HG02798 (cell line): ENCODE results near the gene C22orf39.

Experiments
- ATAC-seq: cut with Tn5 transposase; IDR thresholded peaks from one replicate; pipeline ENCODE4 v1.9.1; 2021; ENCODE audit warnings: mild to moderate bottlenecking; ENCODE audit not compliant: unreplicated experiment, poor library complexity

Gene C22orf39

GRCh38 chr22:19405652-19406051 is 41.9 kb downstream of the C22orf39 start:
- no peak for ATAC-seq

DNA sequence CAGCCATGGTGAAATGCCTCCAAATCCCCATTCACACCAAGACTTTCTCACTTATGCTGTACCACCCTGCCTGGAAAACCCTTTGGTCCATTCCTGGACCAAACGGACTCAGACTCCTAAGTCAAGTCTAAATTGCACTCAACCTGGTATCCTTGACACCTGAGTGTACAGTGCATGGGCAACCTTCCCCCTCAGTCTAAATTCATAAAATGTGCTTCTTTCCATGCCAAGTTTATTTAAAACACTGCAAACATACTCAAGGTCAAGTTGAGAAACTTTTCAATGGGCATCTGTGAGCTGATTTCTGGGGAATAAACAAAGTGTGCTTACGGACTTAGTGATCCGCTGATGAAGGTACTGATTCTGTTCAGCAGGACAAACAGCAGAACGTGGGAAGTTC is 42.4 kb downstream of the C22orf39 start:
- ATAC-seq: no peak

DNA sequence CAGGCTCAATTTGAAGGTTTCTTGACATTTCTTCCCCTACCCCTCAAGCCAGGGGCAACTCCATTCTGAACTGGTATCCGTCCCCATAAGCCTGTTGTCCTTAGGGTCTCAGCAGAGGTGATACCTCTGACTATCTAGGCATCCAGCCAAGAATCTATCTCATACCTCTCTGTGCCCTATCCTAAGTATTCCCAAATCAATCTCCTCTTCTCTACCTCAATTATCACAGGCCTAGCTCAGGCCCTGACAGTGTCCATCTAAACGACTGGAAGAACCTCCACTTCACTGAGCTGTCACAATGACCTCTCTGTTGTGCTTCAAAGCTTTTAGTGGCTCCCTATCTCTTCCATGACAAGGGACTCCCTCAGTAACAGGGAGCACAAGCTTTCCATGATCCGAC is 42.8 kb downstream of the C22orf39 start:
- ATAC-seq: no peak

DNA sequence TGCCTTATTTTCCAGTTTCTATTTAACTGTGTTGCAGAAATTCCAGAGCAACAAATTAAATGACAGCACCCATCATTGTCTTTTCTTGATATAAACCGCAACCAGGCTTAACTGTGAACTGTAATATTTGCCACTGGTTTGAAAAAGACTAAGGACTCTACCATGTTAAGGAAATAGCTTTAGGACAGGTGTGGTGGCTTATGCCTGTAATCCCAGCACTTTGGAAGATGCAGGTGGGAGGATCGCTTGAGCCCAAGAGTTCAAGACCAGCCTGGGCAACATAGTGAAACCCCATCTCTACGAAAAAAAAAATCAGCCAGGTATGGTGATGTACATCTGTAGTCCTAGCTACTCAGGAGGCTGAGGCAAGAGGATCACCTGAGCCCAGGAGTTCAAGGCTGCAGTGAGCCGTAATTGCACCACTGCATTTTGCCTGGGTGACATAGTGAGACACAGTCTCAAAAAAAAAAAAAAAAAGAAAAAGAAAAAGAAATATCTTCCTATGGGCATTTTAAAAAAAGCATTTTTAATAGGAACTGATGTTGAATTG is 44.8 kb downstream of the C22orf39 start:
- ATAC-seq: no peak

- no peak for ATAC-seq
These were observed 46.0 kb downstream of the C22orf39 start for GRCh38 chr22:19401483-19401882.

- ATAC-seq: no peak
These were observed 46.6 kb downstream of the C22orf39 start for GRCh38 chr22:19400881-19401280.

GRCh38 chr22:19398652-19399051 is 48.9 kb downstream of the C22orf39 start:
- ATAC-seq: no peak

GRCh38 chr22:19398206-19398605 is 49.3 kb downstream of the C22orf39 start:
- ATAC-seq: no peak

GRCh38 chr22:19397734-19398104 is 49.8 kb downstream of the C22orf39 start:
- ATAC-seq: no peak

DNA sequence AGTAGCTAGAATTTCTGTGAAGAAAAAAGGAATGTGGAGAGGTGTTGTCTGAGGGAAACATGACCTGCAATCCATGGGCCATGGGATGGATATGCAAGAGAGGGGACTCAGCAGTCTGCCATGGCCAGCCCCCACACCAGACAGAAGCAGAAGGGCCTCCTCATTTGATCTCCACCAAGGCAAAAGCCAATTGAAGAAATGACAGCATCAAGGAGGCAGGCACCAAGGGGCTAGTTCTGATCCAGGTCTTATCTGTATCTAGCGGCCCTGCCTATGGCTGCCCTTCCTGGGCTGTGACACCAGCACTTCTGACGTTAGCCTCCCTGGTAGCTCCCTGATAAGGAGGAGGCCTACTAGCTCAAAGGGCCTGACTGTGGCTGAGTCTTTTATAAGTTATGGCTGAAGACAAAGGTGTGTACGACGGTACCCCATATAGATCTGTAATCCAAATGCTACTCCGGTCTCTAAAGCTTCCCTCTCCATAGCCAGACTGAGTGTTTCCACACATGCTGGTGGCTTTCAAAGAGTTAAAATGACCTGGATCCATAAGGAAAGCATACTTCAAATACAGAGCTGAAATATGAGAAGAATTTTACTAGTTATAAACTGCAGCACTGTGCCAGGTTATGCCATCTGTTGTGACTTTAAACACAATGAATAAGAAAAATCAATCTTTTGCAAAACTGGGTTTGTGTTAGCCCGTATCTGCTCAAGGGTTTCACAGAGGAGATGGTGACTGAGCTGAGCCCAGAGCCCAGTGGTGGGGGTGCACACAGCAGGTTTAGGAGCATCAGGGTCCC is 50.4 kb downstream of the C22orf39 start:
- no peak for ATAC-seq

DNA sequence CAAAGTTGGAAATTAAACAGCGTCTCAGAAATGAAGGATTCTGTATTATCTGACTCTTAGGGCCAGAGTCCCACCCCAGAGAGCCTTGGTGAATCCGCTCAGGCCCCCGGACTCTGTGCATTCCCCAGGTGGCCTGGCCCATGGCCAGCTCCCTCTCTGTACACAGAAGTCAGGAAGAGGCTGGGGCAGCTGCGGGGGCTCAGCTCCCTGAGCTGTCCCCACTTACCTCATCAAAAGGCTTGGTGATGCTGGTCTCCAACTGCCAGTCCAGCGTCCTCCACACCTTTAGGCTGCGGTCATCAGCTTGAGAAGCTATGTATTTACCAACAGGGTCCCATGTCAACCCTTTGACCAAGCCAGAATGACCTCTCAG is 51.0 kb downstream of the C22orf39 start:
- ATAC-seq: no peak

DNA sequence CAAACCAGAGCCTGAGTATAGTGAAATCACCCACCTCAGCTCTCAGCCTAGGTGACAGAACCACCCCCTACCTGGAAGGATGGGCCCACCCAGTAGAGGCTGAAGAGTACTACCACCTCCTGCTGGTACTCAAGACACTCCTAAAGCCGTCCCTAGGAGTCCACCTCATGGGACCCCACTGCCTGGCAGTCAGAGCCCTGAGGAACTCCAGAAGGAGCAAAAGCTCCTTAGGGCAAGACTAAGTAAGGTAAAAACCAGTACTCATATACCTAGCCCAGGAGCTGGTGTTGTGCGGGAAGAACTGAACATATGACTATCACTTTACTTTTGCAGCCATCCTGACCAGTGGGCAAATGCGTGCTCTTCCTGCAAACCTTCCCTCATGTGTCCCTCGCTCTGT is 52.2 kb downstream of the C22orf39 start:
- no peak for ATAC-seq

DNA sequence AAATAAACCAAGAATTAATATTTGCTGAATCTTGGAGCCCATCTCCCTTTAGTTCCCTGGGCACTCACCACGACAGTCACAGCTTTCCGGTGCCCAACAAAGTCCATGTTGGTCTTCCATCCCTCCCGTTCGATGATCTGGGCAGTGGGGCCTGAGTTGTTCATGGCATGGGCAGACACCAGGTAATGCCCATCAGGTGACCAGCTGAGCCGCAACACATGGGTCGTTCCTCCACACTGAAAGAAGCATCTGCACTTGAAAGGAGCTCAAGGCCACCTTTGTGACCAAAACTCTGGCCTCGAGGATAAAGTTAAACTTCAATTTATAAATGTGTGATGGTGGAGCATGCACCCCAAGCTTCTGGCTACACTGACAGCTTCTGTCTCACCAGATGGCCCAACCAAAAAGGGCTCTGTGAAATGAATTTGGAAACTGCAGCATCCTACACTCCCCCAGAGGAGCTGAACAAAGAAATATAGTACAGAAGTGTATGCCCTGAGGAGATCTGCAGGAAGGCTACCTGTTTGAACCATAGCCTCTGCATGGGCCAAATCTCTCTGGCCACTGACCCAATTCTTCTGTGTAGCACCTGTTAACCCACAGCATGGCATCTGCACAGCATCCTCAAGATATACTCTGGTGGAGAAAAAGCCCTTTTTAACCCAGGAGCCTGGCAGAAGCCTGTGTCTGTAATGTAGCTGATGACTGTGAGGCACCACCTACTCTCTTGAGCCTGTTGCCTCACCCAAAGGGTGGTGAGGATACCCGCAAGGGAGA is 53.0 kb downstream of the C22orf39 start:
- no peak for ATAC-seq

DNA sequence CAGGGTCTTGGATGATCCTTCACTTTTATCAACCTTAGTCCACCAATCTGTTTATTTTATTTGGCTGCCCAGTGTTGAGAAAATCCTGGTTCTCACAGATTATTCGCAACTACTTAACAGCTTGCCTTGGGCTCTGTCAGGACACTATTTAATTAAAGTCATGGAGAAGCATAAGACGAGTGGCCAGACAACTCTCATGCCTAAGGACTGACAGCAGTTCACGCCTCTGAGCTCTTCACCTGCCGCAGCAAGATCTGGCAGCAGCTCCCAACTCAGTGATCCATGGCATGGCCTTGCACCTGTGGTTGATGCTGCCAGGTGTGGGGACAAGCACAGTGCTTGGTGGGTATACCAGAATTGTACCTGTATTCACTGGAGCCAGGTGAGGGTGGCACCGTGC is 53.8 kb downstream of the C22orf39 start:
- no peak for ATAC-seq
